MCF 10A (cell line): ENCODE data around the gene KIRREL3. TPM values are rescaled to one million over a fixed set of nuclear protein-coding genes. Genes with fewer than 3 reads are reported as not detected.

Experiments
- BruUV-seq: library from RNA; stranded (reverse); fragments of 400-500 nt; replicated peaks from 2 replicates; lab custom pipeline; 2021; lab: Mats Ljungman, UMichigan
- CTCF ChIA-PET: fragments of 300-600 bp; sonication (Branson Sonifier 250); formaldehyde crosslinking; extraction: SDS; loops from one replicate; lab custom pipeline; 2021; ENCODE audit warnings: antibody characterized with exemption, inconsistent platforms; lab: Yijun Ruan, JAX
- POLR2A ChIA-PET: fragments of 300-600, 350-650 bp; sonication (Branson Sonifier 250); formaldehyde crosslinking; extraction: SDS; loops from one replicate; lab custom pipeline; 2020; ENCODE audit warnings: antibody characterized with exemption, inconsistent platforms; lab: Yijun Ruan, JAX
- DNase-seq: peaks from one replicate; pipeline ENCODE4 v3.0.0-alpha.2; 2018; ENCODE audit not compliant: unreplicated experiment
- H3K27ac Mint-ChIP-seq: one replicate; pipeline ENCODE4 v1.8.0; 2022; ENCODE audit warnings: mild to moderate bottlenecking, low read depth, mixed read lengths; ENCODE audit not compliant: unreplicated experiment
- H3K27me3 Mint-ChIP-seq: one replicate; pipeline ENCODE4 v1.8.0; 2022; ENCODE audit warnings: mixed read lengths; ENCODE audit not compliant: insufficient read depth, unreplicated experiment
- H3K36me3 Mint-ChIP-seq: one replicate; pipeline ENCODE4 v1.8.0; 2022; ENCODE audit warnings: mild to moderate bottlenecking, moderate library complexity, mixed read lengths; ENCODE audit not compliant: insufficient read depth, unreplicated experiment
- H3K4me1 Mint-ChIP-seq: one replicate; pipeline ENCODE4 v1.8.0; 2022; ENCODE audit warnings: mixed read lengths; ENCODE audit not compliant: insufficient read depth, unreplicated experiment
- H3K4me3 Mint-ChIP-seq: one replicate; pipeline ENCODE4 v1.8.0; 2022; ENCODE audit warnings: mild to moderate bottlenecking, moderate library complexity, mixed read lengths; ENCODE audit not compliant: unreplicated experiment
- H3K9me3 Mint-ChIP-seq: one replicate; pipeline ENCODE4 v1.8.0; 2022; ENCODE audit warnings: mixed read lengths; ENCODE audit not compliant: unreplicated experiment
- CTCF ChIP-seq: fragments of 200-600 bp; IDR thresholded peaks from one replicate; pipeline ENCODE4 v1.8.0; 2022; ENCODE audit warnings: antibody characterized with exemption, mild to moderate bottlenecking; ENCODE audit not compliant: unreplicated experiment
- intact Hi-C: fragments of 100-400 bp; cut with micrococcal nuclease; formaldehyde crosslinking; loops from 2 replicates; pipeline ENCODE4 v1.14.1; 2022
- total RNA-seq: library from RNA; stranded (reverse); gene quantifications from 2 replicates; pipeline ENCODE4 v1.2.3, GENCODE V29; 2022

The KIRREL3 gene
- total RNA-seq, 1 experiment from 2014 or later: not detected

DNA sequence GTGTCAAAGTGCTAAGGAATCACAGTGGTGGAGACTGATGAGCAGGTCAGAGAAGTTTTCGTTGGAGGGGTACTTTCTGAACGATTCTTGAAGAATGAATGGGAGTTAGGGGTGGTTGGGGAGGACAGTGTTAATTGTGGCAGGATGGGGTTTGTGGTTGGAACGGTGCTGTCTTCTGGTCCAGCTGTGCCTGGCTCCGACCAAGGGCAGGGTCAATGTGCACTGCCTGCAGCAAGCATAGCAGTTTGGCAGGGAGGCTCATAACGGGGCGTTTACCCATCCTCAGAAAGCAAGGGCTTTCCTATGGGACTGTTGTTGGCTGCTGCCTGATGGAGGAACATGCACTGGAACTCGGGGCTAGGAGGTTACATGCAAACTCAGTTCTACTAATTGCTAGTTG is 265.8 kb downstream of the KIRREL3 start:
- Mint-ChIP-seq H3K27me3 (peaks cover 19% of the 10 kb centered on the region), H3K4me1 (no peaks in the 10 kb centered on the region), H3K9me3 (peaks cover 7% of the 10 kb centered on the region), H3K27ac (no peak overlapping the region), H3K4me3 (no peak overlapping the region), H3K36me3 (no peaks in the 10 kb centered on the region)
- no peak for TF ChIP-seq CTCF
- POLR2A ChIA-PET: no interaction called here
- BruUV-seq: no TSS peak
- no peak for DNase-seq
- CTCF ChIA-PET: no interaction called here
- intact Hi-C loops: no loop called here

- BruUV-seq: no TSS peak
- no peak for DNase-seq
- POLR2A ChIA-PET: no interaction called here
- Mint-ChIP-seq H3K36me3 (no peaks in the 10 kb centered on the region), H3K27ac (no peak overlapping the region), H3K27me3 (peaks cover 20% of the 10 kb centered on the region), H3K9me3 (peaks cover 7% of the 10 kb centered on the region), H3K4me1 (no peaks in the 10 kb centered on the region), H3K4me3 (no peak overlapping the region)
- intact Hi-C loops: no loop called here
- TF ChIP-seq CTCF: no peak
- CTCF ChIA-PET: interaction anchor here (0.6 to 1.1 kb wide), 2 partner anchors 257 to 1568 kb away, joined by 4 read pairs; no protein-coding TSS in a partner anchor
Measured at GRCh38 chr11:126733685-126734084, 266.9 kb downstream of the KIRREL3 start.

DNA sequence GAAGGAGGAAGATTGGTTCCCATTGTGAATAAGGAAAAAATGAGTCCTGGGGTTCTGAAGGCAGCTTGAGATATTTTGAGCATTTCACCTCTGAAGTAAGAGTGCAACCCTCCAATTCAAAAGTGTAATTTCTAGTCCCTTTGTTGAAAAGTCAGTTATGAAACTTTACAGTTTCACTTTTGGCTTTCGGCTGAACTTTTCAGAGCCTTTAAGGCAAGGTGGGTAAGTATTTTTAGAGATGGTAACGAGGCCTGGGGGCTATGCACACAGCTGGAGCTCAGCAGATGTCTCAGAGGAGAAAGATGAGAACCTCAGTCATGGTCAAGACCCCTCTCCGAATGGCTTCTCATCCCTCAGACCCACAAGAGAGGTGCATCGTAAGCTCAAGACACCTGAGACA is 267.6 kb downstream of the KIRREL3 start:
- Mint-ChIP-seq H3K4me3 (no peak overlapping the region), H3K4me1 (no peaks in the 10 kb centered on the region), H3K9me3 (peaks cover 7% of the 10 kb centered on the region), H3K36me3 (no peaks in the 10 kb centered on the region), H3K27ac (no peak overlapping the region), H3K27me3 (peaks cover 20% of the 10 kb centered on the region)
- no peak for TF ChIP-seq CTCF
- intact Hi-C loops: no loop called here
- CTCF ChIA-PET: no interaction called here
- no peak for DNase-seq
- POLR2A ChIA-PET: no interaction called here
- BruUV-seq: no TSS peak

DNA sequence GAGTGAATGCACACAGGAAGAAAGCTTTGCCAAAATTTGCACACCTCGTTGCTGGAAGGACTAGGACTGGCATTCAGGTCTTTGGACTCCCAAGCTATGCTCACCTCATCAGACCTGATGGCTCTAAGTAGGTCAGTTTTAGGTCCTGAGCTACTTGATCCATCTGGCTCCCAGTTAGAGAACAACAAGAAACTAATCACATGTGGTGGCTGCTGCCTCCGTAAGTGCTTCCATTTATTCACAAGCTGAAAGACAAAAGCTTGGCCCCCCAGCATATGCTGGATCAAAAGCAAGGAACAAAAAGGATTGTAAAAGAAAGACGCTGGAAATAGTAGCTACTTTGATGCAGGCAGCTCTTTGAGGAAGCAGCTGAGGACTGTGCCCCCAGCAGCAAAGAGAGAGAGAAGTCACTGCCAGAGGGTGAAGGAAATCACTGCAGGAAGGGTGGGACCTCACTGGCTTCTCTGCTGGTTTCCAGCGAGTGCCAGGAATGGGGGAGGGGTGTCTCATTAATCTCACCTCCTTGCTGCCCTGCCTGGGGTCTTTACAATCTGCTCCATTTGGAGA is 268.9 kb downstream of the KIRREL3 start:
- H3K4me3 Mint-ChIP-seq: no peak overlapping the region
- POLR2A ChIA-PET: interaction anchor here (1.1 kb wide), 1 partner anchor 10 kb away, joined by 3 read pairs; no protein-coding TSS in a partner anchor
- peaks cover 11% of the 10 kb centered on the region for H3K9me3 Mint-ChIP-seq
- no peak overlapping the region for H3K27ac Mint-ChIP-seq
- TF ChIP-seq CTCF: no peak
- intact Hi-C loops: no loop called here
- DNase-seq: no peak
- no peaks in the 10 kb centered on the region for H3K36me3 Mint-ChIP-seq
- CTCF ChIA-PET: interaction anchor here (0.6 kb wide), 1 partner anchor 92 kb away, joined by 3 read pairs; no protein-coding TSS in a partner anchor
- H3K27me3 Mint-ChIP-seq: peaks cover 20% of the 10 kb centered on the region
- H3K4me1 Mint-ChIP-seq: no peaks in the 10 kb centered on the region
- no TSS peak for BruUV-seq
